Measurements from ENCODE around the gene SH3RF2. TPM values are rescaled to one million over a fixed set of nuclear protein-coding genes. Genes with fewer than 3 reads are reported as not detected.
"Not testable (repeated sequence)": the region's sequence is repeated elsewhere in the genome, so short reads cannot be mapped to it uniquely, and the experiment has no call there.

SH3RF2 gene
- total RNA-seq = 0.34 and 0.61 TPM in 2 replicates

GRCh38 chr5:145936401-145937131 lies at the start of gene SH3RF2:
TSS of gene SH3RF2 (plus strand) at chr5:145936578. CDS start at chr5:145937929, 1,351 bp downstream.
- intact Hi-C loops (cut with micrococcal nuclease) = loop anchor here (1.0 to 2.0 kb wide), 3 partner anchors 10 to 266 kb away; partner anchors contain the start of gene RBM27

GRCh38 chr5:145887217-145887616 lies 49.2 kb upstream of the SH3RF2 start:
- intact Hi-C loops (cut with micrococcal nuclease) = no loop called here

GRCh38 chr5:145887976-145888574 lies 48.3 kb upstream of the SH3RF2 start:
- intact Hi-C loops (cut with micrococcal nuclease) = no loop called here

GRCh38 chr5:145889611-145890010 lies 46.8 kb upstream of the SH3RF2 start:
- intact Hi-C loops (cut with micrococcal nuclease) = no loop called here

- intact Hi-C loops (cut with micrococcal nuclease) = not testable (repeated sequence)
These were observed 45.0 kb upstream of the SH3RF2 start for GRCh38 chr5:145891378-145891777.

GRCh38 chr5:145898171-145898570 lies 38.2 kb upstream of the SH3RF2 start:
- intact Hi-C loops (cut with micrococcal nuclease) = no loop called here

GRCh38 chr5:145902421-145902820 lies 34.0 kb upstream of the SH3RF2 start:
- intact Hi-C loops (cut with micrococcal nuclease) = no loop called here

GRCh38 chr5:145903113-145903512 lies 33.3 kb upstream of the SH3RF2 start:
- intact Hi-C loops (cut with micrococcal nuclease) = no loop called here

- intact Hi-C loops (cut with micrococcal nuclease) = no loop called here
These were observed 32.5 kb upstream of the SH3RF2 start for GRCh38 chr5:145903867-145904266.

GRCh38 chr5:145904743-145905142 lies 31.6 kb upstream of the SH3RF2 start:
- intact Hi-C loops (cut with micrococcal nuclease) = no loop called here

GRCh38 chr5:145906401-145906800 lies 30.0 kb upstream of the SH3RF2 start:
- intact Hi-C loops (cut with micrococcal nuclease) = no loop called here

GRCh38 chr5:145908206-145908960 lies 28.0 kb upstream of the SH3RF2 start:
- intact Hi-C loops (cut with micrococcal nuclease) = no loop called here

- intact Hi-C loops (cut with micrococcal nuclease) = no loop called here
These were observed 25.2 kb upstream of the SH3RF2 start for GRCh38 chr5:145911164-145911563.

- intact Hi-C loops (cut with micrococcal nuclease) = no loop called here
These were observed 24.4 kb upstream of the SH3RF2 start for GRCh38 chr5:145912019-145912418.

GRCh38 chr5:145912594-145912993 lies 23.8 kb upstream of the SH3RF2 start:
- intact Hi-C loops (cut with micrococcal nuclease) = no loop called here

GRCh38 chr5:145913701-145914100 lies 22.7 kb upstream of the SH3RF2 start:
- intact Hi-C loops (cut with micrococcal nuclease) = no loop called here

- intact Hi-C loops (cut with micrococcal nuclease) = no loop called here
These were observed 20.3 kb upstream of the SH3RF2 start for GRCh38 chr5:145915970-145916638.

GRCh38 chr5:145917288-145917687 lies 19.1 kb upstream of the SH3RF2 start:
- intact Hi-C loops (cut with micrococcal nuclease) = no loop called here

GRCh38 chr5:145918397-145918796 lies 18.0 kb upstream of the SH3RF2 start:
- intact Hi-C loops (cut with micrococcal nuclease) = no loop called here

GRCh38 chr5:145919413-145919812 lies 17.0 kb upstream of the SH3RF2 start:
- intact Hi-C loops (cut with micrococcal nuclease) = no loop called here

- intact Hi-C loops (cut with micrococcal nuclease) = loop anchor here (2.0 kb wide), 1 partner anchor 28 kb away; no protein-coding TSS in a partner anchor
These were observed 15.7 kb upstream of the SH3RF2 start for GRCh38 chr5:145920542-145921210.

All from T-helper 1 cell treated with Interleukin-12 subunit alpha and Interleukin-12 subunit beta and Interleukin-4 antibody, amounts not matched to agents 30 ng/mL and 1 ng/mL, for 36 hours (primary cell).